CD4-positive, alpha-beta T cell treated with Interferon alpha-2 for 1 hour (primary cell): ENCODE data around the gene TMEM50B.
"Not testable (repeated sequence)": the region's sequence is repeated elsewhere in the genome, so short reads cannot be mapped to it uniquely, and the experiment has no call there.

Experiments
- DNase-seq, 2 donors: peaks; one replicate each; pipeline ENCODE4 v3.0.0-alpha.2; 2020 to 2022

TMEM50B gene

DNA sequence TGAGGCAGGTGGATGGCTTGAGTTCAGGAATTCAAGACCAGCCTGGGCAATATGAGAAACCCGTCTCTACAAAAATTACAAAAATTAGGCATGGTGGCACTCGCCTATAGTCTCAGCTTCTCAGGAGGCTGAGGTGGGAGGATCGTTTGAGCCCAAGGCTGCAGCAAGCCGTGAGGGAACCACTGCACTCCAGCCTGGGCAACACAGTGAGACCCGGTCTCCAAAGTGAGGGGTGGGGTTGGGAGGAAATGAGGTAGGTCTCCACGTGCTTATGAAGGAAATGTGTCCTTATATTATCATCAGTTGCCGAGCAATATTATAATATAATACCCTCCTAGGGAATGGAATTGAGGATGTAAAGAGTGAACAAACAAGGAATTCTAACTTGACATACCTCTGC, 2.7 kb downstream of the TMEM50B start:
- DNase-seq: no peak

- DNase-seq: no peak
Measured at GRCh38 chr21:33473344-33473743, 6.4 kb downstream of the TMEM50B start.

- DNase-seq: no peak
Measured at GRCh38 chr21:33470701-33471100, 9.1 kb downstream of the TMEM50B start.

- not testable (repeated sequence) for DNase-seq
Measured at GRCh38 chr21:33469183-33469582, 10.6 kb downstream of the TMEM50B start.

GRCh38 chr21:33461538-33462250, 18.1 kb downstream of the TMEM50B start:
- DNase-seq: no peak

GRCh38 chr21:33458861-33459260, 20.9 kb downstream of the TMEM50B start:
- DNase-seq: no peak

GRCh38 chr21:33455686-33456446, 23.9 kb downstream of the TMEM50B start:
- DNase-seq: no peak

DNA sequence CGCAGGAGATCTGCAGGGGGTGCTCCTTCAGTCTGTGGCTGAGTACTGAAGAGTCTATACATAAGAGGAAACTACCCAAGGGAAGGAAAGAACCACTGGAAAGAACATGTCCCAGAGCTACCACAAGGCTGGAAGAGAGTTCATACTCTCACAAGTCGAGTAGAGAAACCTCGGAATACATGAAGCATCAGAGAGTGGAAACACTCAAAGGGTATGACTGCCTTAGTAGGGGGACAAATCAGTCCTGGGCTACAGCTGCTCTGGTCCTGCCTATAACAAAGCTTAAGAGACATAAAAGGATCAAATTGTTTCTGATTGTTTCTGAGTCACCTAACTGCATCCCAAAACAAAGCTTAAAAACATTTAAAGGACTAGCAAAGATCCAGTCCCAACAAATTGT, 27.4 kb downstream of the TMEM50B start:
- no peak for DNase-seq

- DNase-seq: no peak
Measured at GRCh38 chr21:33451634-33452071, 28.1 kb downstream of the TMEM50B start.

DNA sequence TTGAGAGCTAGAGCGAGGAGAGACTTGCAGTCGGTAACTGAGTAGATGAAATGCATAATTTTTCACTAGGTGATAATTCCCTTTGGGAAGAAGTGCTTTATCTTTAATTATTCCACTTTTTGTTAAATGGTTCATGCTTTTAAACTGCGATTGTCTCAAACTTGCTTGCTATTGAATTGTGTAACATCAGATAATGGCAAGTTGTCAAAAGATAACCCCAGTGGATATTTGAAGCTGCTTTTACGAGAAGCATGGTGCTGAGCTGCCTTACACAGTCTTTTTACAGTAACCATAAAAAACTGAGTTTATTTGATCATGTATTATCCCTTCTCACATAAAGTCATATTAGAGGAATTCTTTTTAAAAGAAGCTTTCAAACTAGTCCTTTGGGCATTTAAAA, 30.2 kb downstream of the TMEM50B start:
- no peak for DNase-seq

DNA sequence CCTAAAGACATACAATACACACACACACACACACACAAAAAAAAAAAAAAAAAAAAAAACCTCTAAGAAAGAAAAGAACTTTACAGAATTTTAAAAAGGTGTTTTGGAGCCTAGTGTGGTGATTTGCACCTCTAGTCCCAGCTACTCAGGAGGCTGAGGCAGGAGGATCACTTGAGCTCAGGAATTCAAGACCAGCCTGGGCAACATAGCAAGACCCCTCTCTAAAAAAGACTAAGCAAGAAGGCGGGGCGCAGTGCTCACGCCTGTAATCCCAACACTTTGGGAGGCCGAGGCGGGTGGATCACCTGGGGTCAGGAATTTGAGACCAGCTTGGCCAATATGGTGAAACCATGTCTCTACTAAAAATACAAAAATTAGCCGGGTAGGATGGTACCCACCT, 33.2 kb downstream of the TMEM50B start:
- DNase-seq: not testable (repeated sequence)

- no peak for DNase-seq
Measured at GRCh38 chr21:33444499-33444898, 35.3 kb downstream of the TMEM50B start.

DNA sequence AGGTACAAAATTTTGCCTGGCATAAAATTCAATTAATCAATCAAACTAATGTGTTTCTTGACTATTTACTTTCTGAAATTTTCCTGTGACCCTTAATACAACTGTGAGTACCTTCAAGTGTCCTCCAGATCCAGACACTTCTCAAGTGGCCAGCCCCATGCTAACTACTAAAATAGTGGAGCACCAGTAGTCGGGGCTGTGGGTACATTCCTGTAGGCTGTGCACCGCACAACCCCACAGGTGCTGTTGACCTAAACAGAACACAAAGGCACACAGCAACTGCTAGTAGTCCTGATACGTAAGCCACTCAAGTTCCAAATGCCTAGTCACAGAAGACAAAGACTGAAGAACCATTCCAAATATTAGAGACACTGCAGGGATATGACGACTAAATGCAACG, 36.6 kb downstream of the TMEM50B start:
- no peak for DNase-seq

- DNase-seq: peak in 1 of 2 donors; percentile 51
Measured at GRCh38 chr21:33441489-33442477, 38.0 kb downstream of the TMEM50B start.

DNA sequence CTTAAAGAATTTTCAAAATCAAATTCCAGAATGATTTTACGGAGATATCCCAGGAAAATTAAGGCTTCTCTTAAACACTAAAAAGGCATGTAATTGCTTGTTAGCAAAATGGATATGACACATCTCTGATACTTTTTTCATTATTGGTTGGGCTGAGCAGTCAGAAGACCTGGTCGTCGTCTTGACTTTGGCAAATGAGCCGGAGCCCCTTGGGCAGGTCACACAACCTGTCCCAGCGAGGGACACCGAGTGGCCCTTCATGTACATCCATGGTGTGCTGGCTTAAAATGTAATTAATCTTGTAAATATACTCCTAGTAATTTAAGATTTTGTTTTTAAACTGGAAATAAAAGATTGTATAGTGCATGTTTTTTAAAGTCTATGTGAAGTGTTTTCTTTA, 42.6 kb downstream of the TMEM50B start:
- DNase-seq: no peak

DNA sequence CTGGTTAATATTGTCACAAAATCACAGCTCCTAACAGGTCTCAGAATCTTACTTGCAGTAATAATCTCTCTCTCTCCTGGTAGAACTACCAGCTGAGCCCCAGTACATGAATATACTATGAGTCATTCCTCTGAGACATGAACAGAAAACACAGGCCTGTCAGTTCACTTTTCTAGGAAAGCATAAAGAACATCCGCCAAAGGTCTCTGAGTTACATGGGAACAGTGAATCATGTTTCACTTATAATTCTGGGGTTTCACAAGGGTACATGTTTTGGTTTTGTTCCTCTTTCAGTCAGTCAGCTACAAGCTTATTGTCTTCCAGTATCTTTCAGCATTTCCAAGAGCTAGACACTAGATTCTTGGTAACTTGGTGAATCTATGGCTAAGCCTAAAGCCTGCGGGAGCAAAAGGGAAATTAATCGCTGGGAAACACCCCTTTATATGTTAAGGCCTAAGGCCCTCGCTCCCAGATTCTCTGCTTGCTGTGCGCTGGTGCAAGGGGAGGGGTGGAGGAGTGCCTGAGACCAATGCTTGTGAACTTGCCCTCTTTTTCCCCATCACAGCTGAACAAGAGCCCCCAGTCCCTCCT, 44.9 kb downstream of the TMEM50B start:
- DNase-seq: peak; percentile 17 to 40

DNA sequence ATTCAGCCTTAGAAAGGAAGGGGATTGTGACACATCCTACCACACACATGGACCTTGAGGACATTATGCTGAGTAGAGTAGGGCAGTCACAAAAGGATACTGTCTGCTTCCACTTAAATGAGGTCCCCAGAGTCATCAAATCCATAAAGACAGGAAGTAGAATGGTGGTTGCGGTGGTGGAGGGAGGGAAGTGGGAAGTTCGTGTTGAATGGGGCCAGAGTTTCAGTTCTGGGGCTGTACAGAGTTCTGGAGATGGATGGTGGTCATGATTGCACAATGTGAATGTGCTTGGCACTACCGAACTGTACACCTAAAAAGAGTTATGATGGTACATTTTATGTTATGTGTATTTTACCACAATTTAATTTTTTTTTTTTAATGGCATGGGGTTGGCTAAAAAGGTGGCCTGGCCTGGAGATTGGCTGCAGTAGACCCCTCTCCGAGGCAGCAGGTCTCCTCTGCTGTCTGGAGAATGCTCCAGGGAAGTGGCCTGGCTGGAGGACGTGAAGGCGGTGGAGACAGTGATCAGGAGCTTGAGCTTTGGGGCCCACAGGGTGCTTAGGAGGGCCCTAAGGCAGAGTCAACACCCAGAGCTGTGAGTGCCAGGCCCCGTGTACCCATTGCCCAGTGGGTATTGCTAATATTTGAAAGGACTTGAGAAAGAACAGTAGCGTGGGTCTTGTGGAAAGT, 46.2 kb downstream of the TMEM50B start:
- DNase-seq: peak in 1 of 2 donors; percentile 29

- DNase-seq: no peak
Measured at GRCh38 chr21:33433001-33433400, 46.8 kb downstream of the TMEM50B start.

DNA sequence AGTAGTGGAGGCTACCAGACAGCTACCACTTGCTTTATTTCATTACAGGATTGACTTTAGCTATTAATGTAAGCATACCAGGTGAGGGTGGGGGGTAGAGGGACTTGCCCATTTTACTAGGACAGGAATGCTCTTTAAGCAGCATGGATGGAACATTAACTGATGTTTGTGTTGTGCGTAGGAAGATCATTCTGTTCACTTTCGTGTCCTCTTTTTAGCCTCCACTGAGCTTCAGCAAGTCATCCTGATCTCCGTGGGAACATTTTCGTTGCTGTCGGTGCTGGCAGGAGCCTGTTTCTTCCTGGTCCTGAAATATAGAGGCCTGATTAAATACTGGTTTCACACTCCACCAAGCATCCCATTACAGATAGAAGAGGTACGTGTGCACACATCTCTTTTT, 47.3 kb downstream of the TMEM50B start:
- no peak for DNase-seq

DNA sequence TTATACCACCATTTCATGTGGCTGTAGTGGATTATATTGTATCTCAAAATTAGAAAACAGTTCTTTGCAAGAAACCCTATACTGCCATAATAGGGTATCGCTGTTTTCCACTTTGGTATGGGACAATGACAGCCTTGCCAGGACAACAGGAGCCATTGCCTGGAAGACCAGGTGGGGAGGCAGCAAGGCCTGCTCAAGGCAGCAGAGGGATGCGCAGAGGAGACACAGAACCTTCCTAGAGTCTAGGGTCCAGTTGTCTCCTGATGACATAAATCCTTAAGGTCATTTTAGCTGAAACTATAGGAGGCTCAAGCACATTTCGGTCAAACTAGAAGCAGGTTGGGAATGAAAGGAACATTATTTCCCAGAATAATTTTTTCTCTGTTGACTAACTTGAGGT, 48.9 kb downstream of the TMEM50B start:
- DNase-seq: no peak

DNA sequence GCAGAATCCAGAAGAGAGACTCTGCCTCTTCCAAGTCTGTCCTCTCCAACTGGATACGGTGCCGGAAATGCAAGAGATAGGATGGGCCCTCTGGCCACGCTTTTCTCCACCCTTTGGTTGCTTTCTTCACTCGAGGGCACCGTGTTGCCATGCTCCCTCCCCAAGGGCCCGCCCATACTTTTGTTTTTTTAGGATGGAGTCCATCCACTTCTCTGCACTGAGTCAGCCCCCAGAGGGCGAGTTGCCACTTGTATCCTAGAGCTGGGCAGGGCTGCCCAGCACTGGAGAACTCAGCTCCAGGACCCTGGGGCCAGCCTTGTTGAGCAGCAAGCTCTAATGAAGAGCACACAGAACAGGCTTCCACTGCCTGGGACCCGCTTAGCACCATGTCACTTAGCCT, 51.1 kb downstream of the TMEM50B start:
- DNase-seq: no peak

GRCh38 chr21:33427051-33427450, 52.7 kb downstream of the TMEM50B start:
- DNase-seq: no peak
